KMS-11 (cell line): ENCODE measurements around the gene GAD1.

Source experiments
- H2AFZ ChIP-seq: fragments of 200-600 bp; sonication (generic); 2 replicates; pipeline ENCODE4 v1.6.1; 2016; ENCODE audit warnings: antibody characterized with exemption, mixed run types, low read depth
- H3K27ac ChIP-seq: fragments of 200-600 bp; sonication (generic); 2 replicates; pipeline ENCODE4 v1.6.1; 2016; ENCODE audit warnings: mild to moderate bottlenecking, mixed run types
- H3K27me3 ChIP-seq: fragments of 200-600 bp; sonication (generic); 2 replicates; pipeline ENCODE4 v1.6.1; 2017; ENCODE audit warnings: mild to moderate bottlenecking, low read depth, mixed run types, moderate library complexity; ENCODE audit not compliant: insufficient read depth
- H3K36me3 ChIP-seq: fragments of 200-600 bp; sonication (generic); 2 replicates; pipeline ENCODE4 v1.6.1; 2017; ENCODE audit warnings: mild to moderate bottlenecking, mixed run types; ENCODE audit not compliant: insufficient read depth
- H3K4me1 ChIP-seq: fragments of 200-600 bp; sonication (generic); 2 replicates; pipeline ENCODE4 v1.6.1; 2016; ENCODE audit warnings: mild to moderate bottlenecking, low read depth, mixed run types; ENCODE audit not compliant: poor library complexity, severe bottlenecking
- H3K4me2 ChIP-seq: fragments of 200-600 bp; sonication (generic); 2 replicates; pipeline ENCODE4 v1.7.0; 2016; ENCODE audit warnings: mild to moderate bottlenecking, mixed run types
- H3K4me3 ChIP-seq: fragments of 200-600 bp; sonication (generic); IDR thresholded peaks from 2 replicates; pipeline ENCODE4 v1.6.1; 2017; ENCODE audit warnings: low read depth, low read length, mixed read lengths; ENCODE audit not compliant: insufficient read depth
- H3K79me2 ChIP-seq: fragments of 200-600 bp; sonication (generic); 2 replicates; pipeline ENCODE4 v1.6.1; 2016; ENCODE audit warnings: low read depth, mixed run types; ENCODE audit not compliant: insufficient read depth
- H3K9ac ChIP-seq: fragments of 200-600 bp; sonication (generic); 2 replicates; pipeline ENCODE4 v1.6.1; 2016; ENCODE audit warnings: mild to moderate bottlenecking, mixed run types
- H4K20me1 ChIP-seq: fragments of 200-600 bp; sonication (generic); 2 replicates; pipeline ENCODE4 v1.6.1; 2016; ENCODE audit warnings: mild to moderate bottlenecking, mixed run types; ENCODE audit not compliant: insufficient read depth
- TF ChIP-seq, protein P1 (sequence below): fragments of 200-600 bp; sonication (generic); conservative IDR thresholded peaks from 2 replicates; pipeline ENCODE4 v1.6.1; 2017; ENCODE audit warnings: low read depth, mild to moderate bottlenecking, antibody characterized with exemption, low read length, moderate library complexity, mixed read lengths

The GAD1 gene

DNA sequence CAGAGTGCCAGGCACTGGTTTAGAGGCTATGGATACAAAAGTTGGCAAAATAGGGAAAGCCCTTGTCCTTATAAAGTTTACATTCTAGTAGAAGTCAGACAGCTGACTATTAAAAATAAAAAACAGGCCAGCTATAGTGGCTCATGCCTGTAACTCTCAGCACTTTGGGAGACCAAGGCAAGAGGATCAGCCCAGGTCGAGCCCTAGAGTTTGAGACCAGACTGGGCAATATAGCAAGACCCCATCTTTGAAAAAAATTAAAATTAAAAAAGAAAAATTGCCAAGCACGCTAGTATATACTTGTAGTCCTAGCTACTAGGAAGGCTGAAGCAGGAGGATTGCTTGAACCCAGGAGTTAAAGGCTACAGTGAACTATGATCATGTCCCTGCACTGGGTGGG, 34.0 kb upstream of the GAD1 start:
- no peak overlapping the region for H3K9ac ChIP-seq
- TF ChIP-seq, protein P1, sequence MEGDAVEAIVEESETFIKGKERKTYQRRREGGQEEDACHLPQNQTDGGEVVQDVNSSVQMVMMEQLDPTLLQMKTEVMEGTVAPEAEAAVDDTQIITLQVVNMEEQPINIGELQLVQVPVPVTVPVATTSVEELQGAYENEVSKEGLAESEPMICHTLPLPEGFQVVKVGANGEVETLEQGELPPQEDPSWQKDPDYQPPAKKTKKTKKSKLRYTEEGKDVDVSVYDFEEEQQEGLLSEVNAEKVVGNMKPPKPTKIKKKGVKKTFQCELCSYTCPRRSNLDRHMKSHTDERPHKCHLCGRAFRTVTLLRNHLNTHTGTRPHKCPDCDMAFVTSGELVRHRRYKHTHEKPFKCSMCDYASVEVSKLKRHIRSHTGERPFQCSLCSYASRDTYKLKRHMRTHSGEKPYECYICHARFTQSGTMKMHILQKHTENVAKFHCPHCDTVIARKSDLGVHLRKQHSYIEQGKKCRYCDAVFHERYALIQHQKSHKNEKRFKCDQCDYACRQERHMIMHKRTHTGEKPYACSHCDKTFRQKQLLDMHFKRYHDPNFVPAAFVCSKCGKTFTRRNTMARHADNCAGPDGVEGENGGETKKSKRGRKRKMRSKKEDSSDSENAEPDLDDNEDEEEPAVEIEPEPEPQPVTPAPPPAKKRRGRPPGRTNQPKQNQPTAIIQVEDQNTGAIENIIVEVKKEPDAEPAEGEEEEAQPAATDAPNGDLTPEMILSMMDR = no peak
- no peak overlapping the region for H2AFZ ChIP-seq
- no peak overlapping the region for H3K4me3 ChIP-seq
- H4K20me1 ChIP-seq = no peaks in the 10 kb centered on the region
- H3K4me1 ChIP-seq = peaks cover 22% of the 10 kb centered on the region
- no peaks in the 10 kb centered on the region for H3K36me3 ChIP-seq
- no peak overlapping the region for H3K27ac ChIP-seq
- H3K4me2 ChIP-seq = no peak overlapping the region
- H3K79me2 ChIP-seq = no peaks in the 10 kb centered on the region
- H3K27me3 ChIP-seq = no peaks in the 10 kb centered on the region

- TF ChIP-seq, protein P1 = no peak
- Histone ChIP-seq H3K4me2 (no peak overlapping the region), H3K27me3 (no peaks in the 10 kb centered on the region)
Measured at GRCh38 chr2:170783549-170783948, 33.1 kb upstream of the GAD1 start.

DNA sequence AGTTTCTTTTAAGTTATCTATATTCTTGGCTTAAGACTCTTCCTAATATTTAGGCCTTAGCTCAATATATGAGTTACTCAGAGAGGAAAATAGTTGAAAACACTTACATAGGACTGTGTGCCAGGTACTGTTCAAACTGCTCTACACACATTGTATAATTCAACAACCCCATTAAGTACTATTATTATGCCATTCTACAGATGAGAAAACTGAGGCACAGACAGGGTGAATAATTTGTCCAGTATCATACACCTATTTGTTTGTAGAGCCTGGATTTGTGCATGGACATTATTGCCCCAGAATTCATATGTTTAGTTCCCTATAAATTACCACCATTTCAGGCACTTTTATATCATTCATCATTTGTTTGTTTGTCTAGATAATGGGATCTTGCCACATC, 17.7 kb upstream of the GAD1 start:
- no peaks in the 10 kb centered on the region for H3K36me3 ChIP-seq
- H3K27ac ChIP-seq = no peak overlapping the region
- no peaks in the 10 kb centered on the region for H3K27me3 ChIP-seq

More at GRCh38 chr2:170783549-170783948, 33.1 kb upstream of the GAD1 start:
- H3K4me1 ChIP-seq = peaks cover 15% of the 10 kb centered on the region
- no peak overlapping the region for H2AFZ ChIP-seq
- H4K20me1 ChIP-seq = no peaks in the 10 kb centered on the region
- no peak overlapping the region for H3K27ac ChIP-seq
- H3K79me2 ChIP-seq = no peaks in the 10 kb centered on the region
- H3K9ac ChIP-seq = no peak overlapping the region
- H3K36me3 ChIP-seq = no peaks in the 10 kb centered on the region
- no peak overlapping the region for H3K4me3 ChIP-seq

GRCh38 chr2:170806548-170806947, 10.1 kb upstream of the GAD1 start:
- Histone ChIP-seq H3K4me3 (no peak overlapping the region), H2AFZ (no peak overlapping the region), H3K4me2 (no peak overlapping the region), H3K27ac (no peak overlapping the region), H3K4me1 (no peaks in the 10 kb centered on the region), H3K27me3 (no peaks in the 10 kb centered on the region), H3K79me2 (no peaks in the 10 kb centered on the region), H3K36me3 (no peaks in the 10 kb centered on the region), H3K9ac (no peak overlapping the region), H4K20me1 (no peaks in the 10 kb centered on the region)
- TF ChIP-seq, protein P1 = no peak

More for the DNA sequence above, 17.7 kb upstream of the GAD1 start:
- H3K4me2 ChIP-seq = no peak overlapping the region
- no peaks in the 10 kb centered on the region for H4K20me1 ChIP-seq
- H2AFZ ChIP-seq = no peak overlapping the region
- H3K9ac ChIP-seq = no peak overlapping the region
- H3K79me2 ChIP-seq = no peaks in the 10 kb centered on the region
- no peak overlapping the region for H3K4me3 ChIP-seq
- H3K4me1 ChIP-seq = no peaks in the 10 kb centered on the region
- TF ChIP-seq, protein P1 = no peak
